ENCODE measurements around the gene PTPRT.

- TF ChIP-seq ZNF384 (IDR thresholded peaks at IDR 0.05) (no peak), PKNOX1 (IDR thresholded peaks at IDR 0.05) (no peak), ELF4 (IDR thresholded peaks at IDR 0.05) (no peak), NFRKB (IDR thresholded peaks at IDR 0.05) (no peak)
These were observed 927.9 kb downstream of the PTPRT start for GRCh38 chr20:42261766-42262270.
